SK-N-SH (cell line): ENCODE data around the gene ACSL1. TPM values are rescaled to one million over a fixed set of nuclear protein-coding genes. Genes with fewer than 3 reads are reported as not detected.

Experiments used
- CTCF ChIA-PET: fragments of 300-600, 350-600 bp; formaldehyde crosslinking; extraction: SDS; loops from one replicate; lab custom pipeline; 2021; lab: Yijun Ruan, JAX
- POLR2A ChIA-PET: fragments of 350-600 bp; sonication (Branson Sonifier 250); formaldehyde crosslinking; extraction: SDS; loops from one replicate; lab custom pipeline; 2020; ENCODE audit warnings: antibody characterized with exemption, inconsistent platforms; lab: Yijun Ruan, JAX
- DNase-seq: peaks from one replicate; pipeline ENCODE4 v3.0.0; 2012
- H2AFZ ChIP-seq: fragments of 200-600 bp; sonication (generic); 2 replicates; pipeline ENCODE4 v1.8.1; 2016; ENCODE audit warnings: antibody characterized with exemption, mild to moderate bottlenecking, low read depth
- H3F3A ChIP-seq: fragments of 200-600 bp; sonication (generic); replicated peaks from 2 replicates; pipeline ENCODE3; 2016; ENCODE audit warnings: antibody characterized with exemption, mild to moderate bottlenecking; ENCODE audit not compliant: insufficient read depth
- H3K27ac ChIP-seq, 2 experiments: fragments of 200-500 bp in 1 of 2; fragments of 200-600 bp in 1 of 2; sonication (Bioruptor generic) in 1 of 2; sonication (generic), shearing (Covaris generic) in 1 of 2; 2 replicates each; pipeline versions ENCODE4 v1.5.1 to v1.6.1; 2014 to 2016; ENCODE audit warnings: low read depth in 2 of 2, inconsistent platforms in 1 of 2, low read length in 1 of 2, mild to moderate bottlenecking in 1 of 2, mixed read lengths in 1 of 2
- H3K27me3 ChIP-seq: fragments of 200-600 bp; sonication (generic), shearing (Covaris generic); 2 replicates; pipeline ENCODE4 v1.6.1; 2016; ENCODE audit warnings: mixed run types; ENCODE audit not compliant: insufficient read depth
- H3K36me3 ChIP-seq, 2 experiments: fragments of 200-500 bp in 1 of 2; fragments of 200-600 bp in 1 of 2; sonication (Bioruptor generic) in 1 of 2; sonication (generic) in 1 of 2; replicated peaks in 1 of 2; 2 replicates each; pipeline versions ENCODE3 to v1.5.1; 2014 to 2016; ENCODE audit warnings: low read length in 1 of 2, mild to moderate bottlenecking in 1 of 2; ENCODE audit not compliant: insufficient read depth in 2 of 2, control insufficient read depth in 1 of 2
- H3K4me1 ChIP-seq, 2 experiments: fragments of 200-500 bp in 1 of 2; fragments of 200-600 bp in 1 of 2; sonication (Bioruptor generic) in 1 of 2; sonication (generic), shearing (Covaris generic) in 1 of 2; 2 replicates each; pipeline versions ENCODE4 v1.5.1 to v1.6.1; 2014 to 2016; ENCODE audit warnings: low read depth in 1 of 2, low read length in 1 of 2, mixed run types in 1 of 2; ENCODE audit not compliant: insufficient read depth in 2 of 2, control insufficient read depth in 1 of 2
- H3K4me2 ChIP-seq: fragments of 200-600 bp; sonication (generic), shearing (Covaris generic); 2 replicates; pipeline ENCODE4 v1.6.1; 2017; ENCODE audit warnings: mixed run types
- H3K4me3 ChIP-seq, 2 experiments: fragments of 200-500 bp in 1 of 2; fragments of 200-600 bp in 1 of 2; sonication (Bioruptor generic) in 1 of 2; sonication (generic), shearing (Covaris generic) in 1 of 2; 2 replicates each; pipeline versions ENCODE4 v1.5.1 to v1.8.1; 2014 to 2016; ENCODE audit warnings: low read depth in 2 of 2, inconsistent platforms in 1 of 2, low read length in 1 of 2, mild to moderate bottlenecking in 1 of 2, mixed read lengths in 1 of 2, moderate library complexity in 1 of 2
- H3K79me2 ChIP-seq: fragments of 200-600 bp; sonication (generic); 2 replicates; pipeline ENCODE4 v1.8.1; 2017; ENCODE audit warnings: mild to moderate bottlenecking; ENCODE audit not compliant: insufficient read depth
- H3K9ac ChIP-seq: fragments of 200-600 bp; sonication (generic); 2 replicates; pipeline ENCODE4 v1.6.1; 2017; ENCODE audit warnings: mixed run types
- H3K9me2 ChIP-seq: fragments of 200-600 bp; sonication (generic); 2 replicates; pipeline ENCODE4 v1.6.1; 2017; ENCODE audit warnings: mixed run types
- H3K9me3 ChIP-seq: fragments of 200-600 bp; sonication (generic); 2 replicates; pipeline ENCODE4 v1.6.1; 2017; ENCODE audit warnings: mixed run types, mild to moderate bottlenecking, moderate library complexity
- H4K20me1 ChIP-seq: fragments of 200-600 bp; sonication (generic); 2 replicates; pipeline ENCODE4 v1.6.1; 2017; ENCODE audit warnings: mild to moderate bottlenecking, mixed run types; ENCODE audit not compliant: insufficient read depth
- CTCF ChIP-seq: fragments of 200-600 bp; sonication (generic); IDR thresholded peaks from 2 replicates; pipeline ENCODE4 v1.6.1; 2017; ENCODE audit warnings: antibody characterized with exemption, mild to moderate bottlenecking, moderate library complexity
- GATA2 ChIP-seq: sonication (generic); formaldehyde crosslinking; IDR thresholded peaks from 2 replicates; pipeline ENCODE4 v1.5.0; 2020; ENCODE audit warnings: mild to moderate bottlenecking, missing genetic modification reagents
- MEF2A ChIP-seq: IDR thresholded peaks from 2 replicates; pipeline ENCODE4 v1.4.0; 2012; ENCODE audit warnings: low read depth, borderline replicate concordance
- MXI1 ChIP-seq: IDR thresholded peaks from 2 replicates; pipeline ENCODE4 v1.6.1; 2012; ENCODE audit warnings: mild to moderate bottlenecking, low read depth, low read length, improper control_type of control experiment
- NRF1 ChIP-seq: IDR thresholded peaks from 2 replicates; pipeline ENCODE4 v1.6.1; 2012; ENCODE audit warnings: low read depth, mild to moderate bottlenecking, low read length
- POLR2AphosphoS5 ChIP-seq: IDR thresholded peaks from 2 replicates; pipeline ENCODE4 v1.6.1; 2012; ENCODE audit warnings: low read depth, low read length
- RAD21 ChIP-seq: IDR thresholded peaks from 2 replicates; pipeline ENCODE4 v1.6.1; 2012; ENCODE audit warnings: mild to moderate bottlenecking, low read length
- RFX5 ChIP-seq: IDR thresholded peaks from 2 replicates; pipeline ENCODE4 v1.6.1; 2012; ENCODE audit warnings: mild to moderate bottlenecking, improper control_type of control experiment, low read length
- SIN3A ChIP-seq: IDR thresholded peaks from 2 replicates; pipeline ENCODE4 v1.6.1; 2012; ENCODE audit warnings: low read depth, mild to moderate bottlenecking, low read length, moderate library complexity, borderline replicate concordance
- SMC3 ChIP-seq: IDR thresholded peaks from 2 replicates; pipeline ENCODE4 v1.6.1; 2012; ENCODE audit warnings: low read depth, low read length, improper control_type of control experiment
- TEAD4 ChIP-seq: IDR thresholded peaks from 2 replicates; pipeline ENCODE4 v1.4.0; 2012; ENCODE audit warnings: mild to moderate bottlenecking, borderline replicate concordance; ENCODE audit not compliant: insufficient read depth
- WGBS: methylation state at CpG from one replicate; pipeline ENCODE4 v1.1.6; 2017; ENCODE audit warnings: low lambda C conversion rate; 5-methylcytosine and 5-hydroxymethylcytosine counted together
- polyA plus RNA-seq, 3 experiments: library from polyadenylated mRNA; depleted of rRNA; stranded (reverse); fragments of >200 nt; gene quantifications; 2 replicates each; pipeline ENCODE4 v1.2.3, GENCODE V29; 2012
- TF ChIP-seq, protein P1 (sequence below): fragments of 150-350 bp; IDR thresholded peaks from 2 replicates; pipeline ENCODE4 v1.6.1; 2016; ENCODE audit warnings: mild to moderate bottlenecking, low read depth, low read length
- TF ChIP-seq, protein P2 (sequence below): IDR thresholded peaks from 2 replicates; pipeline ENCODE4 v1.4.0; 2012; ENCODE audit warnings: low read depth

The ACSL1 gene
- polyA plus RNA-seq, 1 of the 3 experiments (the other 2 are of a cell fraction): 7.9 TPM

GRCh38 chr4:184863916-184864315 is 38.1 kb upstream of the ACSL1 start:
- H3K4me1 ChIP-seq: no peaks in the 10 kb centered on the region; a peak in 1 of 4 replicates
- H3K9ac ChIP-seq: no peak overlapping the region
- ChIA-PET POLR2A (no interaction called here), CTCF (no interaction called here)
- WGBS: 22% methylated on average over 3 of the region's 3 CpGs
- no peaks in the 10 kb centered on the region for H3K9me2 ChIP-seq
- H3K4me2 ChIP-seq: no peak overlapping the region
- H3K79me2 ChIP-seq: no peaks in the 10 kb centered on the region
- H3F3A ChIP-seq: no peaks in the 10 kb centered on the region
- no peak overlapping the region for H3K4me3 ChIP-seq
- no peak for TF ChIP-seq GATA2 (CRISPR knock-in tag)
- no peak for TF ChIP-seq MEF2A
- TF ChIP-seq SIN3A: no peak
- TF ChIP-seq NRF1: no peak
- TF ChIP-seq, protein P1, sequence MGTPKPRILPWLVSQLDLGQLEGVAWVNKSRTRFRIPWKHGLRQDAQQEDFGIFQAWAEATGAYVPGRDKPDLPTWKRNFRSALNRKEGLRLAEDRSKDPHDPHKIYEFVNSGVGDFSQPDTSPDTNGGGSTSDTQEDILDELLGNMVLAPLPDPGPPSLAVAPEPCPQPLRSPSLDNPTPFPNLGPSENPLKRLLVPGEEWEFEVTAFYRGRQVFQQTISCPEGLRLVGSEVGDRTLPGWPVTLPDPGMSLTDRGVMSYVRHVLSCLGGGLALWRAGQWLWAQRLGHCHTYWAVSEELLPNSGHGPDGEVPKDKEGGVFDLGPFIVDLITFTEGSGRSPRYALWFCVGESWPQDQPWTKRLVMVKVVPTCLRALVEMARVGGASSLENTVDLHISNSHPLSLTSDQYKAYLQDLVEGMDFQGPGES: no peak
- TF ChIP-seq, protein P2, sequence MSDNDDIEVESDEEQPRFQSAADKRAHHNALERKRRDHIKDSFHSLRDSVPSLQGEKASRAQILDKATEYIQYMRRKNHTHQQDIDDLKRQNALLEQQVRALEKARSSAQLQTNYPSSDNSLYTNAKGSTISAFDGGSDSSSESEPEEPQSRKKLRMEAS: no peak
- TF ChIP-seq MXI1: no peak
- no peak for TF ChIP-seq SMC3
- no peak for TF ChIP-seq CTCF
- TF ChIP-seq RAD21: no peak
- no peak for TF ChIP-seq RFX5
- H2AFZ ChIP-seq: no peak overlapping the region
- no peaks in the 10 kb centered on the region for H3K9me3 ChIP-seq
- H4K20me1 ChIP-seq: no peaks in the 10 kb centered on the region
- DNase-seq: no peak
- no peaks in the 10 kb centered on the region for H3K36me3 ChIP-seq
- H3K27me3 ChIP-seq: no peaks in the 10 kb centered on the region
- no peak overlapping the region for H3K27ac ChIP-seq

DNA sequence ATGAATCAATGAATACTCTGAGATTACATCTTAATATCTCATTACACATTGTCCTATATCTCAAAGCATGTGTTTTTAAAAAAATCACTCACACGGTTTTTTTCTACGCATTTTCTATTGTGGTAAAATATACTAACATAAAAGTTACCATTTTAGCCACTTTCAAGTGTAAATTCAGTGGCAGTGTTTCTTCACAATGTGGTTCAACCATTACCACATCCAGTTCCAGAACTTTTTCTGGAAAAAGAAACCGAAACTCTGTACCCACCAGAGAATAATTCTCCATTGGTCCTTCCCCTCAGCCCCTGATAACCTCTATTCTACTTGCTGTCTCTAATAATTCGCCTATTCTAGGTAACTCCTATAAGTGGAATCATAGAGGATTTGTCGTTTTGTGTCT is 35.3 kb upstream of the ACSL1 start:
- no peak for DNase-seq
- no peaks in the 10 kb centered on the region for H4K20me1 ChIP-seq
- no peaks in the 10 kb centered on the region for H3K36me3 ChIP-seq
- H3K9me2 ChIP-seq: no peaks in the 10 kb centered on the region
- H3K79me2 ChIP-seq: no peaks in the 10 kb centered on the region
- H3F3A ChIP-seq: no peaks in the 10 kb centered on the region
- ChIA-PET CTCF (interaction anchor here (0.9 kb wide), 1 partner anchor 18 kb away, joined by 3 read pairs; no protein-coding TSS in a partner anchor), POLR2A (no interaction called here)
- no peaks in the 10 kb centered on the region for H3K9me3 ChIP-seq
- WGBS: 40% methylated on average over 5 of the region's 5 CpGs
- H3K27me3 ChIP-seq: no peaks in the 10 kb centered on the region
- no peak overlapping the region for H2AFZ ChIP-seq
- no peaks in the 10 kb centered on the region for H3K4me1 ChIP-seq
- H3K9ac ChIP-seq: no peak overlapping the region
- no peak overlapping the region for H3K4me3 ChIP-seq
- no peak for TF ChIP-seq TEAD4
- TF ChIP-seq POLR2AphosphoS5: no peak
- TF ChIP-seq MEF2A: no peak
- no peak for TF ChIP-seq SMC3
- H3K4me2 ChIP-seq: no peak overlapping the region
- H3K27ac ChIP-seq: no peak overlapping the region
